Activated naive CD4-positive, alpha-beta T cell treated with Interleukin-2 at 50 U/mL for 16 hours (primary cell): ENCODE results near the gene HTR3A.
A peak's percentile ranks its signal among the peaks of the same experiment; 100 is the strongest.

Source experiments
- DNase-seq: peaks from one replicate; pipeline ENCODE4 v3.0.0-alpha.2; 2020

The HTR3A gene

GRCh38 chr11:114025329-114025907 lies 50.5 kb downstream of the HTR3A start:
- no peak for DNase-seq

- no peak for DNase-seq
These were observed 51.4 kb downstream of the HTR3A start for GRCh38 chr11:114026355-114026754.

- no peak for DNase-seq
These were observed 52.5 kb downstream of the HTR3A start for GRCh38 chr11:114027391-114027790.

GRCh38 chr11:114027926-114028325 lies 53.0 kb downstream of the HTR3A start:
- DNase-seq, result no peak

DNA sequence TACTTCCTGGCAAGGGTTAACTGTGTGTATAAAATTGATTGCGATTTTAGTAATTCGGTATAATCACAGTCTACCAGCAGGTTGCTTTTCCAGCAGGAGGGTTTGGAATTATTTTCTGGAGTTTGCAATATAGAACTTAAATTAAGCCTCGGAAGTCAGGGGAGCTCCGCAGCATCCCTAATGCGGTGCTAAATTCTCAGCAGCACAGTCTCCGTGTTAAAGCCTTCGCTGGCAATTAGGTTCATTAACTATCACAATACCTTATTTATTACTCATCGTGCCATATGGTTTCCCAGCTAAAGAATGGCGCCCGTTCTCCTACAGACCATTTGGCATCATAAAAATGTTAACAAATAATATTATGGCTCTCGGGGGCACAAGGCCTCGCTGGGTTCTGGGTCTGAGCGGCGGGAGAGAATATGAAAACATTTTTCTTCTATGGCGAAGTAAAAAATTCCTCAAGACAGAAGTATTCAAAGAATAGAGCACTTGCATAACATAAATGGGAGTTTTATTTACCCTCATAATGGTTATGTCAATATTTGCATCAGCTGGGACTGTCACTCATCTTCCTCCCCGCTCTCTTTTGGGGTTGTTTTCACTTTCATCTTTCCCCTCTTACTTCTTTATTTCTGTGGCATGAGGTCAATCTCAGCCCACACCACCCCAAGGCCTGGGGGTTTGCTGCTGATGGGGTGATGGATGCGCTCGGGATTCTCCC lies 56.5 kb downstream of the HTR3A start:
- DNase-seq, result no peak

GRCh38 chr11:114031967-114032320 lies 57.0 kb downstream of the HTR3A start:
- DNase-seq, result no peak

- DNase-seq, result no peak
These were observed 58.2 kb downstream of the HTR3A start for GRCh38 chr11:114033066-114033465.

GRCh38 chr11:114033572-114033971 lies 58.7 kb downstream of the HTR3A start:
- no peak for DNase-seq

- no peak for DNase-seq
These were observed 60.0 kb downstream of the HTR3A start for GRCh38 chr11:114034956-114035355.

GRCh38 chr11:114036147-114036811 lies 61.4 kb downstream of the HTR3A start:
- peak; percentile 58 for DNase-seq

DNA sequence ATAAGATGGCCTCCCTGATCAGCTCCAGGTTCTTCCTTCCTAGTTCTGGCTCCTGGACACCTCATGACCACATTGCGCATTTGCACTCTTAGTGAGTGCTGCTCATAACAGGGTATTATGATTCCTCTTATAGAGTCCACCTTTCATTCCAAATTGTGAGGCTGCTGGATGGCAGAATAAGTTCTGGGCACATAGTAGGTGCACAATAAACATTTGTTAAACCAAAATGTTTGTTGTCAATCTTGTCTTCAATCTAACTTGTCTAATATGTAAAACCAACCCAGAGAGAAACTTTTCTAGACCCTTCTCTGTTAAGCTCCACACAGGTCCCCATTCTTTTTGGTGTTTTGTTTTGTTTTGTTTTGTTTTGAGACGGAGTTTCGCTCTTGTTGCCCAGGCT lies 62.0 kb downstream of the HTR3A start:
- no peak for DNase-seq

DNA sequence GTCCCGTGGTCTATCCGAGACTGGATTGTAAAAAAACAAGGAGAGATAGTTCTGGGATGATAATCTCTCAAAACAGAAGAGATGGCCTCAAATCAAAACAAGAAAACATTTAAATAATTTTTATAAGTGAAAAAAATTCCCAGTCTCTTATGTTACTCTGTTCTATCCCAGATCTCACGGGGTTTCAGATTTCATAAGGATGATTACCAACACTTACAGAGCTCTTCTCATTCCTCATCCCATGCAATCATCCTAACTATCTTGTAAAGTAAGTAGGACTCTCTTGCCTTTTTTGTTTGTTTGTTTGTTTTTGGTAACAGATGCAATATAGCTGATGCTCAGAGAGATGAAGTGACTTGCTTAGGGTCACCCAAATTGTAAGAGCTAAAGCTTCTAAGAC lies 64.6 kb downstream of the HTR3A start:
- no peak for DNase-seq
